Right renal cortex interstitium (tissue), 3 donors: ENCODE measurements around the gene FOSL1. TPM values are rescaled to one million over a fixed set of nuclear protein-coding genes. Genes with fewer than 3 reads are reported as not detected.

Source experiments
- DNase-seq, 3 donors: peaks; one replicate each; pipeline ENCODE4 v3.0.0-alpha.2; 2013; ENCODE audit warnings: low read depth in 3 of 3, low spot score in 2 of 3
- polyA plus RNA-seq, 3 donors: library from polyadenylated mRNA; unstranded; fragments of 120-200 nt; gene quantifications; one replicate each; pipeline ENCODE4 v1.2.1, GENCODE V29; 2013; ENCODE audit not compliant: insufficient read length in 3 of 3

The FOSL1 gene
- polyA plus RNA-seq = under 1 TPM in 1 of 3 donors, not detected in 2; 0.11 TPM

DNA sequence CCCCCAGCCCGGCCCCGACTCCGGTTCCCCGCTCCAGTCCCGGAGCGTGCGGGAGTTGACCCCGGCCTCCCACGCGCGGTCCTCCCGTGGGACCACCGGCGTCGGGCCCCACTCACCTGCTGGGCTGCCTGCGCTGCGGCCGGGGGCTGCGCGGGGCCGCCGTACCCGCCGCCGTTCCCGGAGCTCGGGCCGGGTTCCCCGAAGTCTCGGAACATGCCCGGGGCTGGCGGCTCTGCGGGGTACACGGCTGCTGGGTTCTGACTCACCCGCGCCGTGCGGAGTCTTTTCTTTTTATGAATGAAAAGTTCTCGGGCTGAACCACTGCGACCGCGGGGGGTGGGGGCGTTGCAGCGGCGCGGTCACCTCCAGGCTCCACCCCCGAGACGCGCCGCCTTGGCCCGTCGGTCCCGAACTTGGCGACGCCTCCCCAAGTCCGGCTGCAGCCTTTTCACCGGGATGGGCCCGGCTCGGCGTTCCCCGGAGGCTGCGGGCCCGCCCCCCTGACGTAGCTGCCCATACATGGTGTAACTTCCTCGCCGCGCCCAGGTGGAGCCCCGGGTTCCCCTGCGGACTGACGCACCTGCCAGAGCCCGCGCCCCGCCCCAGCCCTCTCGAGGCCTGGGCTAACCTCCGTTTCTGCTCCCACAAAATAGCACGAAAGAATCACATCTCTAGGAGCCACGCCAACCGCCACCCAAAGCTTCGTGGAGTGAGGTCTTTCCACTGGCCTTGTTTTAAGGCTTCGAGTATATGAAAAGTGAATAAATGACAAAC is at the start of gene FOSL1:
Gene FOSL1, minus strand, starts transcription at position 264 of the 774 bp plus-strand sequence. Its CDS starts 49 bp downstream, at position 215.
- no peak for DNase-seq

- no peak for DNase-seq
Measured at GRCh38 chr11:65947603-65948125, 47.5 kb upstream of the FOSL1 start.

DNA sequence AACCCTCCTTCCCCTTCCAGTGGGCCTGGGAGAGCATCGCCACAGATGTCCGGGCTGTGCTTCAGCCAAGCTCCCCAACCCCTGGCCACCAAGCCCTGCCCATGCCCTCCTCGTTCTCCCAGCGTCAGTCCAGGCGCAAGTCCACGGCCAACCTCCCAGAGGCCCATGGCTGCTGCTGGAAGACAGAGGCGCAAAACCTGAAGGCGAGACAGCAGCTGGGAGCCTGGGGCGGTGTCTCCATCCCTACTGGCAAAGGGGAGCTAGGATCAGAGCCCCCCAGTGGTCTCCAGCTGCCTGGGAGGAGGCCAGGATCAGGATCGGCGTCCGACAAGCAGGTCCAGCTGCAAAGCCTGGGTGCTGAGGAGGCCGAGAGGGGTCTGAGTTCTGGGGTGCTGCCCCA is 46.9 kb upstream of the FOSL1 start:
- DNase-seq = no peak

- no peak for DNase-seq
Measured at GRCh38 chr11:65946655-65947054, 46.5 kb upstream of the FOSL1 start.

DNA sequence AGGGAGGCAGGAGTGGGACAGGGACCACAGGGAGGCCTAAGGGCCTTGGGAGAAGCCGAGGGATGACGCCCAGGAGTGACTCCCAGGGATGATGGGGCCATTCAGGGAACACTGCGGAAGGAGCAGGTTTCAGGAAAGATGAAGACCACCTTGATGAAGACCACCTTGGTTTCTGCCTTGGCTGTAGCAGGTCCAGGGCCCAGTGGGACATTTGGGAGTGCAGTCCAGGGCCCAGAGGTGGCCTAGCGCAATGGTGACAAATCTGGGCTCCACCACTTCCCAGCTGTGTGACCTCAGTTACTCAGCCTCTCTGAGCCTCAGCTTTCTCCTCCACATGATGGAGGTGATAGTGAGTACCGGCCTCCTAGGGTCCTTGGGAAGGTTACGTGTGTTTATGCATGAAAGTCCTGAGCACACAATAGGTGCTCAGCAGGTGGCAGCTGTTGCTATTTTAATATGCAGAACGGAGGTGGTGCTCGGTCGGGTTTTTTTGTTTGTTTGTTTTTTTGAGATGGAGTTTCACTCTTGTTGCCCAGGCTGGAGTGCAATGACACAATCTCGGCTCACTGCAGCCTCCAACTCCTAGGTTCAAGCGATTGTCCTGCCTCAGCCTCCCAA is 45.9 kb upstream of the FOSL1 start:
- DNase-seq = no peak

- DNase-seq = no peak
Measured at GRCh38 chr11:65945430-65945911, 45.3 kb upstream of the FOSL1 start, which contains the start of gene TSGA10IP. TSS of gene TSGA10IP (plus strand) at chr11:65945480. CDS start at chr11:65945676, 196 bp downstream.

DNA sequence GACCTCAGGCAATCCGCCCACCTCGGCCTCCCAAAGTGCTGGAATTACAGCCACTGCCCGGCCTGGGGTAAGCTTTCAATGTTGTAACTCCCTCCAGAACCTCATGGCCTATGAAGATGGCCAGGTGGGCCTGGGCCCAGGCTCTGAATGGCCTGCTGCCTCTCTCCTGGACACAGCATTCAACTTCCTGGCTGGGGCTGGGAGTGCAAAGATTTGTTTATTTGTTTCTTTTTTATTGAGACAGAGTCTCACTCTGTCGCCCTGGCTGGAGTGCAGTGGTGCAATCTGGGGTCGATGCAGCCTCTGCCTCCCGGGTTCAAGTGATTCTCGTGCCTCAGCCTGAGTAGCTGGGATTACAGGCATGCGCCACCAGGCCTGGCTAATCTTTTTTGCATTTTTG is 44.6 kb upstream of the FOSL1 start:
- DNase-seq = no peak

- no peak for DNase-seq
Measured at GRCh38 chr11:65944191-65944590, 44.0 kb upstream of the FOSL1 start.

DNA sequence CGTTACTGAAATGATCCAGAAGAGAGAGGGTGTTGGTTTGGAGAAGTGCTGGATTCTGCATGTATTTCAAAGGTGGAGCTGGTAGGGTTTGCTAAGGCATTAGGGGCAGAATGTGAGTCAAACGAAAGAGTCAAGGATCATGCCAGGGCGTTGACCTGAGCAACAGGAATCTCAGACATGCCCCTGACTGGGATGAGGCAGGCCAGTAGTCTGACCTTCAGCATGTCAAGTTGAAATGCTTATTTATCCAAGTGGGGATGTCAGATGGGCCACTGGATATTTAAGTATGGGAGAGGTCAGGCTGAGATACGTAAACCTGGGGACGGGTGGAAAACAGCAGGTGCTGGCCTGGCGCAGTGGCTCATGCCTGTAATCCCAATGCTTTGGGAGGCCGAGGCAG is 42.3 kb upstream of the FOSL1 start:
- no peak for DNase-seq

- DNase-seq = no peak
Measured at GRCh38 chr11:65941720-65942310, 41.6 kb upstream of the FOSL1 start.

GRCh38 chr11:65937766-65938165 is 37.6 kb upstream of the FOSL1 start:
- no peak for DNase-seq

DNA sequence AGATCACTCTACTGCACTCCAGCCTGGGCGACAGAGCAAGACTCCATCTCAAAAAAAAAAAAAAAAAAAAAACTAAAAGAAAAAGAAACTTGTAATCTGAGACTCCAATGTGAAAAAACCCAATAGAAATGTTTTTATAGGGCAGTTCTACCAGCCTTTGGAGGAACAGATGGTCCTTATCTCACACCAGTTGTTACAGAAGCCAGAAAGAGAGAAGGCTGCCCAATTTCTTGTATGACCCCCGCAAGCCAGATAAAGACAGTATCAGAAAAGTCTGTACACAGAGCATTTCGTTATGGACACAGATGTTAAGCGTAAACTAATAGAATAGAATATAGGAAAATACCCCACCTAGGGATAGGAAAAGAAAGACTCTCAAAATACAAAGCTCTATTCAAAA is 33.8 kb upstream of the FOSL1 start:
- no peak for DNase-seq

DNA sequence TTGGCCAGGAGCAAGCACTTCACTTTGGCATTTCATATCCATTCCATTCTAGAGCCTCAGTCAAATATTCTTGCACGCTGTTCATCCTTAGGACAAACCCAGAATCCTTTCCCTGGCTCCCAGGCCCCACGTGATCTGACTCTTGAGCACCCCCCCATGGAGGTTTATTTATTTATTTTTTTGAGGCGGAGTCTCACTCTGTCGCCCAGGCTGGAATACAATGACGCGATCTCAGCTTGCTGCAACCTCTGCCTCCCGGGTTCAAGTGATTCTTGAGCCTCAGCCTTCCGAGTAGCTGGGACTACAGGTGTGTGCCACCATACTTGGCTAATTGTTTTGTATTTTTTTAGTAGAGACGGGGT is 32.4 kb upstream of the FOSL1 start:
- DNase-seq = no peak

DNA sequence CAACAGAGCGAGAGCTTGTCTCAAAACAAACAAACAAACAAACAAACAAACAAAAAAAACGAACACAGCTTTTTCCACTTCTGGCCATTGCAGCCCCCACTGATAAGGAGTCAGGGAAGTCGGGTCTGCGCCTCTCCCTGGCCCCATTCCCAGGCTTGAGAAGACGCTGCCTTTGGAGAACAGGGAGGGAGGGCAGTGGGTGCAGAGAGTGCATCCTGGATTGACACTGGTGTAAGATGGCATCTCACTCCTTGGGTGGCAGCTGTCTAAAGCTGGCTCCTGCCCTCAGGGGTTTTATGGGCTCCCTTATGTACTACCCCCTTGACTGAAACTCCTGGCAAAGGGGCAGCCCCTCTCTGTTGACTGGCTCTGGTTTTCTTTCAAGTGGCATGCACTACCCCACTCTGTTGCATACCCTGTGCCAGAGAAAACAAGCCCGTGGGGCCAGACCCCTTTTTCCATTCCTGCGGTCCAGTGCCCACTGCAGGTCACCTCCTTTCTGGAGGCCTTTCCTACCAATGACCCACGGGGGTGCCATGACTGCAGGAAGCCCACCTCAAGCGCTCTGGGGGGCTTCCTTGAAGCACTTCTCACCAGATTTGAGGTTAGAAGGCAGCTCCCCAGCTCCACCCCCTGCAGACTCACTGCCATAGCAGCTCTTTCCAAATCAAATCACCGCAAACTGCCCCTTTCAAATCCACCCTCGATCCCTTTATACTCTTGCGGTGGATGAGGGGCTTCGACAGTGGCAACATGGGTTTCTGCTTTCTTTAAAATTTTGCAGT is 31.8 kb upstream of the FOSL1 start:
- no peak for DNase-seq

DNA sequence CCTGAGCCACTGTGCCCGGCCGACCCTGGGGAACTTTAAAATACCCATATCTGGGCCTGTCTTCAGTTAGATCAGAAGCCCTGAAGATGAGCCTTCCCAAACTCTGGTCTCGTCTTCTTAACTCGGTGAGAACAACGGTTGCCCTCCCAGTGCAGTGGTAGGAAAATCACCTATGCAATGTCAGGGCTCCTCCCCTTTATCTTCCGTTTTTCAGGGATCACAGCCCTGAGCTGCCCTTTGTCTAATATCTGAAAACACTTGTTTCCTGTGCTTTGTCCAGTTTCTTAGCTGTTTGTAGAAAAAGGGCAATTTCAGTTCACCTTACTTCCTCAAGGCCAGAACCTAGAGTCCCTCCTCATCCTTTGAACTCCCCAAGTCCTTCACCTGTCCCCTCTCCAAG is 28.5 kb upstream of the FOSL1 start:
- no peak for DNase-seq

DNA sequence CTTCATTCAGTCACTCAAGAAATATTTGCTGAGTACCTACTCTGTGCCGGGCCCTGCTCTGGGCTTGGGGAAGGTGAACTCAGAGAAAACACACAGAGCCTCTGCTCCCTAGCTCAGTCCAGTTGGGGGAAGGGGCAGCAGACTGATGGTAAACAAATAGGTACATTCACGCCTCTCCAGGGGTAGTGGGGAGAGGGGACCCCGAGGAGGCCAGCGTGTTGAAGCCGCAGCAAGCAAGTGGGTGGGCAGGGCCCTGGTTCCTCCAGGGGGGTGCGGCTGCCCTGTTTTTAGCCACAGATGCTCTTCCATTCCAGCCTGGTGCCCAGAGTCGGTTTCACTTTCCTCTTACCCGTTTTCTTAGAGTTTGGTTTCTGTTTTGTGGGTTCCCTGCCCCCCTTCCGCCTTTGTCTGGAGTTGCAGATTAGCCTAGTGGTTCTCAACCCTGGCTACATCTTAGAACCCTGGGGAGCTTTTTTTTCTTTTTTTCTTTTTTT is 27.8 kb upstream of the FOSL1 start:
- DNase-seq = no peak

- no peak for DNase-seq
Measured at GRCh38 chr11:65925397-65925796, 25.2 kb upstream of the FOSL1 start.

- no peak for DNase-seq
Measured at GRCh38 chr11:65922565-65922964, 22.4 kb upstream of the FOSL1 start.

GRCh38 chr11:65921876-65922275 is 21.7 kb upstream of the FOSL1 start:
- no peak for DNase-seq

- no peak for DNase-seq
Measured at GRCh38 chr11:65921033-65921555, 20.9 kb upstream of the FOSL1 start.
